SU-DHL-6 (cell line): ENCODE results near the gene BIRC5.

Experiments
- H2AFZ ChIP-seq: fragments of 200-600 bp; sonication (generic); 2 replicates; pipeline ENCODE4 v1.6.1; 2014; ENCODE audit warnings: low read depth, mild to moderate bottlenecking, moderate library complexity, mixed read lengths, antibody characterized with exemption, low read length; ENCODE audit not compliant: severe bottlenecking
- H3F3A ChIP-seq: fragments of 200-600 bp; shearing (Covaris generic); 2 replicates; pipeline ENCODE4 v1.6.0; 2016; ENCODE audit warnings: antibody characterized with exemption, mild to moderate bottlenecking; ENCODE audit not compliant: insufficient read depth
- H3K27ac ChIP-seq: fragments of 200-600 bp; sonication (generic); 2 replicates; pipeline ENCODE4 v1.5.1; 2016; ENCODE audit warnings: low read depth, mild to moderate bottlenecking, low read length, moderate library complexity, mixed read lengths
- H3K27me3 ChIP-seq: fragments of 200-600 bp; sonication (generic), shearing (Covaris generic); 2 replicates; pipeline ENCODE4 v1.6.0; 2014; ENCODE audit warnings: mild to moderate bottlenecking, low read length
- H3K36me3 ChIP-seq: fragments of 200-600 bp; sonication (generic); 2 replicates; pipeline ENCODE4 v1.6.1; 2014; ENCODE audit warnings: mild to moderate bottlenecking, low read length, mixed read lengths
- H3K4me2 ChIP-seq: fragments of 300-600, 200-600 bp; shearing (Covaris generic), sonication (generic); 2 replicates; pipeline ENCODE4 v1.6.0; 2014; ENCODE audit warnings: low read length, low read depth, mild to moderate bottlenecking; ENCODE audit not compliant: poor library complexity, severe bottlenecking
- H3K4me3 ChIP-seq: fragments of 200-600 bp; sonication (generic); 2 replicates; pipeline ENCODE4 v1.5.1; 2014; ENCODE audit warnings: antibody characterized with exemption, low read length, mild to moderate bottlenecking, mixed read lengths; ENCODE audit not compliant: insufficient read depth, poor library complexity, severe bottlenecking
- H3K79me2 ChIP-seq: fragments of 200-600 bp; sonication (generic); 2 replicates; pipeline ENCODE4 v1.6.1; 2014; ENCODE audit warnings: mild to moderate bottlenecking, low read length, moderate library complexity; ENCODE audit not compliant: insufficient read depth
- H3K9ac ChIP-seq: fragments of 200-600 bp; sonication (generic); 2 replicates; pipeline ENCODE4 v1.7.0; 2014; ENCODE audit warnings: mild to moderate bottlenecking, low read length
- H3K9me2 ChIP-seq: fragments of 200-600 bp; sonication (generic); replicated peaks from 2 replicates; pipeline ENCODE4 v1.6.1; 2014; ENCODE audit warnings: low read length; ENCODE audit not compliant: insufficient read depth
- H3K9me3 ChIP-seq: fragments of 200-600 bp; sonication (generic); 2 replicates; pipeline ENCODE4 v1.6.1; 2014; ENCODE audit warnings: low read length, mixed read lengths; ENCODE audit not compliant: insufficient read depth
- H4K20me1 ChIP-seq: fragments of 200-600 bp; sonication (generic); 2 replicates; pipeline ENCODE4 v1.6.1; 2014; ENCODE audit warnings: low read depth, mild to moderate bottlenecking, antibody characterized with exemption, low read length, moderate library complexity, mixed read lengths
- CTCF ChIP-seq: fragments of 200-600 bp; sonication (generic); IDR thresholded peaks from one replicate; pipeline ENCODE4 v1.5.1; 2017; ENCODE audit warnings: antibody characterized with exemption, mild to moderate bottlenecking, low read length, moderate library complexity; ENCODE audit not compliant: insufficient read depth, poor library complexity, severe bottlenecking
- EZH2phosphoT487 ChIP-seq: fragments of 200-600 bp; sonication (generic), shearing (Covaris generic); conservative IDR thresholded peaks from 2 replicates; pipeline ENCODE4 v1.6.1; 2018; ENCODE audit warnings: mild to moderate bottlenecking, antibody characterized with exemption, low read length, moderate library complexity, mixed read lengths

BIRC5 gene

GRCh38 chr17:78248051-78248914 is 34.2 kb downstream of the BIRC5 start:
- no peaks in the 10 kb centered on the region for H3K9me3 ChIP-seq
- H3K4me3 ChIP-seq, result no peak overlapping the region
- H3K27ac ChIP-seq, result no peak overlapping the region
- no peaks in the 10 kb centered on the region for H3K79me2 ChIP-seq
- H2AFZ ChIP-seq, result no peak overlapping the region
- H3K4me2 ChIP-seq, result no peak overlapping the region
- H4K20me1 ChIP-seq, result no peaks in the 10 kb centered on the region
- TF ChIP-seq CTCF (no peak), EZH2phosphoT487 (no peak)
- H3K27me3 ChIP-seq, result no peaks in the 10 kb centered on the region
- no peak overlapping the region for H3K9ac ChIP-seq
- H3K9me2 ChIP-seq, result no peaks in the 10 kb centered on the region
- H3K36me3 ChIP-seq, result no peaks in the 10 kb centered on the region
- peaks cover 17% of the 10 kb centered on the region for H3F3A ChIP-seq

- TF ChIP-seq EZH2phosphoT487 (no peak), CTCF (no peak)
- H4K20me1 ChIP-seq, result no peaks in the 10 kb centered on the region
- H3F3A ChIP-seq, result peaks cover 17% of the 10 kb centered on the region
- no peaks in the 10 kb centered on the region for H3K36me3 ChIP-seq
- no peak overlapping the region for H3K4me2 ChIP-seq
- H3K27me3 ChIP-seq, result no peaks in the 10 kb centered on the region
- H3K4me3 ChIP-seq, result no peak overlapping the region
- H3K9me2 ChIP-seq, result no peaks in the 10 kb centered on the region
- no peak overlapping the region for H2AFZ ChIP-seq
- no peak overlapping the region for H3K27ac ChIP-seq
- no peak overlapping the region for H3K9ac ChIP-seq
- no peaks in the 10 kb centered on the region for H3K9me3 ChIP-seq
- no peaks in the 10 kb centered on the region for H3K79me2 ChIP-seq
These were observed 35.2 kb downstream of the BIRC5 start for GRCh38 chr17:78249074-78249817.

GRCh38 chr17:78249818-78250806 is 36.1 kb downstream of the BIRC5 start:
- Histone ChIP-seq H3K9me3 (no peaks in the 10 kb centered on the region), H2AFZ (no peak overlapping the region), H3K36me3 (no peaks in the 10 kb centered on the region), H3K27me3 (no peaks in the 10 kb centered on the region), H3K4me2 (no peak overlapping the region), H3K4me3 (no peak overlapping the region), H3K9ac (no peak overlapping the region), H4K20me1 (no peaks in the 10 kb centered on the region), H3K9me2 (no peaks in the 10 kb centered on the region), H3K27ac (no peak overlapping the region), H3K79me2 (no peaks in the 10 kb centered on the region), H3F3A (peaks cover 17% of the 10 kb centered on the region)
- TF ChIP-seq EZH2phosphoT487 (no peak), CTCF (no peak)
